HL-60 (cell line): ENCODE results near the gene MYOM1.

Experiments
- DNase-seq, 2 experiments: peaks; one replicate each; pipeline ENCODE4 v3.0.0-alpha.2; 2010 to 2020; ENCODE audit warnings: low read depth in 1 of 2, low spot score in 1 of 2
- H3K27ac ChIP-seq: fragments of 250-450 bp; sonication (Bioruptor Pico); replicated peaks from 2 replicates; pipeline ENCODE4 v1.5.1; 2020; ENCODE audit warnings: mild to moderate bottlenecking, moderate library complexity
- H3K27me3 ChIP-seq: fragments of 250-450 bp; sonication (Bioruptor Pico); 2 replicates; pipeline ENCODE4 v1.5.1; 2021; ENCODE audit warnings: mild to moderate bottlenecking, moderate library complexity; ENCODE audit not compliant: insufficient read depth, poor library complexity, severe bottlenecking
- H3K4me3 ChIP-seq: replicated peaks from 2 replicates; pipeline ENCODE4 v1.5.1; 2011; ENCODE audit warnings: mild to moderate bottlenecking, control low read depth, low read length; ENCODE audit not compliant: insufficient read depth
- CTCF ChIP-seq: IDR thresholded peaks from one replicate; pipeline ENCODE4 v1.5.1; 2011; ENCODE audit warnings: low read length, control low read depth, inconsistent platforms; ENCODE audit not compliant: insufficient read depth
- GABPA ChIP-seq: IDR thresholded peaks from 2 replicates; pipeline ENCODE4 v1.6.1; 2012; ENCODE audit warnings: low read depth
- POLR2AphosphoS5 ChIP-seq: IDR thresholded peaks from 2 replicates; pipeline ENCODE4 v1.6.1; 2012; ENCODE audit warnings: low read depth
- SPI1 ChIP-seq: IDR thresholded peaks from 2 replicates; pipeline ENCODE4 v1.6.1; 2012; ENCODE audit warnings: low read depth, mild to moderate bottlenecking, borderline replicate concordance
- TF ChIP-seq, protein P1 (sequence below): IDR thresholded peaks from 2 replicates; pipeline ENCODE4 v1.6.1; 2012; ENCODE audit warnings: low read depth; ENCODE audit not compliant: insufficient replicate concordance

MYOM1 gene

DNA sequence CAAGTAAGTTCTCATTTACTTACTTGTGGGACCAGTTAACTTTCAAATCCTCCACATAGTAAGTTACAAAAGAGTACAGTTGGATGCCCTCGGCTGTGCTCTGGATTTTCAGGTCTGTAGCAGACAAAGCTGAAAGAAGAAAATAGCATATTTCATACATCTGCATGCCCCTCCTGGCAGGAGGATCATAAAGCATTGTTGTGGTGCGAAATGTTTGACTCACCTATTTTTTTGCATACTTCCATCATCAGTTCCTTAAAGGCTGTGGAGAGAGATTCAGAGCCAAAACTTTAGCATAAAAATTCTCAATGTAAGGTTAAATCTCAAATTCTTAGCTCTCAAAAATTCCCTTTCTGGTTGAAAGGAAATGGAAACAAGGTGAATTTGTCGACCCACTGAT is 136.0 kb downstream of the MYOM1 start:
- H3K4me3 ChIP-seq: no peak overlapping the region
- TF ChIP-seq POLR2AphosphoS5 (no peak), SPI1 (no peak), CTCF (no peak), GABPA (no peak)
- TF ChIP-seq, protein P1, sequence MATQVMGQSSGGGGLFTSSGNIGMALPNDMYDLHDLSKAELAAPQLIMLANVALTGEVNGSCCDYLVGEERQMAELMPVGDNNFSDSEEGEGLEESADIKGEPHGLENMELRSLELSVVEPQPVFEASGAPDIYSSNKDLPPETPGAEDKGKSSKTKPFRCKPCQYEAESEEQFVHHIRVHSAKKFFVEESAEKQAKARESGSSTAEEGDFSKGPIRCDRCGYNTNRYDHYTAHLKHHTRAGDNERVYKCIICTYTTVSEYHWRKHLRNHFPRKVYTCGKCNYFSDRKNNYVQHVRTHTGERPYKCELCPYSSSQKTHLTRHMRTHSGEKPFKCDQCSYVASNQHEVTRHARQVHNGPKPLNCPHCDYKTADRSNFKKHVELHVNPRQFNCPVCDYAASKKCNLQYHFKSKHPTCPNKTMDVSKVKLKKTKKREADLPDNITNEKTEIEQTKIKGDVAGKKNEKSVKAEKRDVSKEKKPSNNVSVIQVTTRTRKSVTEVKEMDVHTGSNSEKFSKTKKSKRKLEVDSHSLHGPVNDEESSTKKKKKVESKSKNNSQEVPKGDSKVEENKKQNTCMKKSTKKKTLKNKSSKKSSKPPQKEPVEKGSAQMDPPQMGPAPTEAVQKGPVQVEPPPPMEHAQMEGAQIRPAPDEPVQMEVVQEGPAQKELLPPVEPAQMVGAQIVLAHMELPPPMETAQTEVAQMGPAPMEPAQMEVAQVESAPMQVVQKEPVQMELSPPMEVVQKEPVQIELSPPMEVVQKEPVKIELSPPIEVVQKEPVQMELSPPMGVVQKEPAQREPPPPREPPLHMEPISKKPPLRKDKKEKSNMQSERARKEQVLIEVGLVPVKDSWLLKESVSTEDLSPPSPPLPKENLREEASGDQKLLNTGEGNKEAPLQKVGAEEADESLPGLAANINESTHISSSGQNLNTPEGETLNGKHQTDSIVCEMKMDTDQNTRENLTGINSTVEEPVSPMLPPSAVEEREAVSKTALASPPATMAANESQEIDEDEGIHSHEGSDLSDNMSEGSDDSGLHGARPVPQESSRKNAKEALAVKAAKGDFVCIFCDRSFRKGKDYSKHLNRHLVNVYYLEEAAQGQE: no peak
- no peak for DNase-seq
- H3K27me3 ChIP-seq: no peaks in the 10 kb centered on the region
- no peak overlapping the region for H3K27ac ChIP-seq

DNA sequence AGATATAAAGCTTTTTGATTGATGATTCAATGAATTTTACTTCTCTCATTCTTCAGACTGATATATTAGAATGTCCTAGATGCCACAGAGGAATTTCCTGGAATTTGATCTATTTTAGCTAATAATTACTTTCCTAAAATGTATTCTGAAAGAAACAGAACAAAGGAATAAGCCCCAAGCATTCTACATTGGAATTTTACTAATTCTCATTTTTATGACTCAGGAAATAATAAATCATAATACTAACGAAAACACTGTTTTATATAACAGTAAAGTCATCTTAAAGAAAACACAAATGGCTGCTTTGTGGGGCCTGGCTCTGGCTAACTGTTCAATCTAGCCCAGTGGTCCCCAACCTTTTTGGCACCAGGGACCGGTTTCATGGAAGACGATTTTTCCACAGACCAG is 138.2 kb downstream of the MYOM1 start:
- no peak for DNase-seq
- Histone ChIP-seq H3K4me3 (no peak overlapping the region), H3K27ac (no peak overlapping the region), H3K27me3 (no peaks in the 10 kb centered on the region)
- no peak for TF ChIP-seq SPI1

GRCh38 chr18:3079653-3080052 is 140.1 kb downstream of the MYOM1 start:
- no peak for DNase-seq
- TF ChIP-seq SPI1: no peak
- TF ChIP-seq POLR2AphosphoS5: no peak
- no peak for TF ChIP-seq CTCF
- TF ChIP-seq, protein P1: no peak
- no peak for TF ChIP-seq GABPA

DNA sequence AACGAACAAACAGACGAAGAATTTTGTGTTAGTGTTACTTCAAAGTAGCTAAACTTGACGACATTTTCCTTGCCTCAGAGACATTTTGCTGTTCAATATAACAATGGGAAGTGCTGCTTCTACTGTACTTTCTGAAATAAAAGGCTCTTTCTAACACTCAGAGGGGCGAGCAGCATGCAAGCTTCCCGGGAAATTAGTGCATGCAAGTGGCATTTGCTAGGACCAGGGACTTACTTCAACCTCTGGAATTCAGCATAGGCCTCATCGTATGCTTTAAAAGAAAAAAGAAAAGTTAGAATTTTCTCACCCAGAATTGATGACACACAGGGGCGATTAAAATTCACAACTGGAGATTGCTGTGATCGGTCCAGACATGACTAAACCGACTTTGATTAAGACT is 144.3 kb downstream of the MYOM1 start:
- TF ChIP-seq, protein P1: no peak
- no peak for TF ChIP-seq CTCF
- no peak for TF ChIP-seq POLR2AphosphoS5
- TF ChIP-seq SPI1: no peak
- no peak for TF ChIP-seq GABPA
- no peak overlapping the region for H3K4me3 ChIP-seq
- no peak for DNase-seq
- no peak overlapping the region for H3K27ac ChIP-seq
- H3K27me3 ChIP-seq: no peaks in the 10 kb centered on the region

More at GRCh38 chr18:3079653-3080052, 140.1 kb downstream of the MYOM1 start:
- Histone ChIP-seq H3K27me3 (no peaks in the 10 kb centered on the region), H3K4me3 (no peak overlapping the region), H3K27ac (no peak overlapping the region)
